ENCODE data around the gene RPS18. TPM values are rescaled to one million over a fixed set of nuclear protein-coding genes. Genes with fewer than 3 reads are reported as not detected.
A peak's percentile ranks its signal among the peaks of the same experiment; 100 is the strongest.

RPS18 gene
- total and polyA plus RNA-seq, 2 of the 13 experiments (the other 11 are each of a cell fraction or from before 2014, with no cell fraction given): 3,896 to 5,806 TPM

GRCh38 chr6:33317669-33318425, 46.0 kb downstream of the RPS18 start, which contains the start of gene ZBTB22 (continued):
- no peak for TF ChIP-seq ZNF704 (CRISPR knock-in tag; IDR thresholded peaks at IDR 0.05; ENCODE audit: borderline replicate concordance)
- no peak for TF ChIP-seq ZNF34 (CRISPR knock-in tag; IDR thresholded peaks at IDR 0.05; ENCODE audit: borderline replicate concordance)
- TF ChIP-seq ZNF720 (CRISPR knock-in tag; IDR thresholded peaks at IDR 0.05): no peak
- TF ChIP-seq SNAPC4 (CRISPR knock-in tag; IDR thresholded peaks at IDR 0.05): no peak
- peak; percentile 81 for TF ChIP-seq RFXAP (CRISPR knock-in tag; IDR thresholded peaks at IDR 0.05; ENCODE audit: borderline replicate concordance)
- TF ChIP-seq ZFAT (CRISPR knock-in tag; conservative IDR thresholded peaks at IDR 0.05): no peak
- TF ChIP-seq SMAD3 (CRISPR knock-in tag; IDR thresholded peaks at IDR 0.05): peak; percentile 67; the same call in 1 of the 2 replicates
- TF ChIP-seq PRMT3 (CRISPR knock-in tag; IDR thresholded peaks at IDR 0.05; ENCODE audit: borderline replicate concordance, low read depth): no peak
- no peak for TF ChIP-seq REPIN1 (CRISPR knock-in tag; IDR thresholded peaks at IDR 0.05; ENCODE audit: borderline replicate concordance, low read depth)
- TF ChIP-seq NR2C2 (CRISPR knock-in tag; IDR thresholded peaks at IDR 0.05; ENCODE audit: borderline replicate concordance): 0 out of 2 replicates have a peak, but pooled peaks have one; percentile 26
- TF ChIP-seq RORA (CRISPR knock-in tag; IDR thresholded peaks at IDR 0.05): no peak
- TF ChIP-seq ZIK1 (CRISPR knock-in tag; IDR thresholded peaks at IDR 0.05; ENCODE audit: borderline replicate concordance, low read depth): no peak
- no peak for TF ChIP-seq HOXA7 (CRISPR knock-in tag; IDR thresholded peaks at IDR 0.05)
- no peak for TF ChIP-seq ZNF18 (CRISPR knock-in tag; IDR thresholded peaks at IDR 0.05; ENCODE audit: insufficient replicate concordance)
- TF ChIP-seq DPF2 (CRISPR knock-in tag; IDR thresholded peaks at IDR 0.05; ENCODE audit: borderline replicate concordance, low read depth): no peak
- TF ChIP-seq SMARCC2 (IDR thresholded peaks at IDR 0.05): no peak

Measured in HepG2 (cell line).